K562 (cell line): ENCODE data around the gene HVCN1. TPM values are rescaled to one million over a fixed set of nuclear protein-coding genes. Genes with fewer than 3 reads are reported as not detected.

Experiments
- CCAR2 ChIP-seq: fragments of 200-400 bp; formaldehyde crosslinking; IDR thresholded peaks from 2 replicates; pipeline ENCODE4 v1.6.1; 2017; ENCODE audit warnings: mild to moderate bottlenecking, low read depth, low read length
- CTCF ChIP-seq, 3 experiments: IDR thresholded peaks in 2 of 3; conservative IDR thresholded peaks in 1 of 3; 2 replicates each; pipeline ENCODE4 v1.5.1; 2011 to 2012; ENCODE audit warnings: low read length in 3 of 3, mild to moderate bottlenecking in 3 of 3, control low read depth in 2 of 3, improper control_type of control experiment in 1 of 3, inconsistent platforms in 1 of 3, low read depth in 1 of 3, mixed read lengths in 1 of 3, moderate library complexity in 1 of 3; ENCODE audit not compliant: insufficient read depth in 2 of 3
- DACH1 ChIP-seq: fragments of 450-650 bp; IDR thresholded peaks from 2 replicates; pipeline ENCODE4 v1.6.1; 2018; ENCODE audit not compliant: partially characterized antibody
- ELF4 ChIP-seq: fragments of 450-650 bp; formaldehyde crosslinking; IDR thresholded peaks from 2 replicates; pipeline ENCODE4 v1.4.0; 2022; ENCODE audit warnings: missing genetic modification characterization
- FOXK1 ChIP-seq: sonication (generic); formaldehyde crosslinking; IDR thresholded peaks from 2 replicates; pipeline ENCODE4 v1.8.0; 2022; ENCODE audit warnings: missing genetic modification reagents, mild to moderate bottlenecking, borderline replicate concordance
- GABPA ChIP-seq: fragments of 200-800 bp; sonication (Bioruptor generic); conservative IDR thresholded peaks from 2 replicates; pipeline ENCODE4 v1.6.1; 2016; ENCODE audit warnings: low read depth, missing genetic modification characterization, missing compliant biosample characterization
- GMEB1 ChIP-seq: fragments of 250-450 bp; sonication (Bioruptor Pico); IDR thresholded peaks from 2 replicates; pipeline ENCODE4 v1.4.0; 2020; ENCODE audit warnings: mild to moderate bottlenecking
- KAT7 ChIP-seq: sonication (generic); formaldehyde crosslinking; IDR thresholded peaks from 2 replicates; pipeline ENCODE4 v1.8.0; 2022; ENCODE audit warnings: missing genetic modification reagents, mild to moderate bottlenecking, borderline replicate concordance
- NR4A1 ChIP-seq, 2 experiments: fragments of 250-450 bp in 1 of 2; fragments of 450-650 bp in 1 of 2; sonication (Bioruptor Pico) in 1 of 2; IDR thresholded peaks; 2 replicates each; pipeline versions ENCODE4 v1.4.0 to v1.6.1; 2016 to 2020; ENCODE audit warnings: mild to moderate bottlenecking in 2 of 2, missing compliant biosample characterization in 1 of 2, missing genetic modification characterization in 1 of 2, moderate library complexity in 1 of 2
- PHTF2 ChIP-seq: fragments of 250-450 bp; sonication (Bioruptor Pico); IDR thresholded peaks from 2 replicates; pipeline ENCODE4 v1.5.0; 2021; ENCODE audit warnings: mild to moderate bottlenecking
- PREB ChIP-seq: sonication (generic); formaldehyde crosslinking; IDR thresholded peaks from 2 replicates; pipeline ENCODE4 v1.8.1; 2023; ENCODE audit warnings: mild to moderate bottlenecking, missing genetic modification reagents
- PRMT5 ChIP-seq: sonication (generic); formaldehyde crosslinking; IDR thresholded peaks from 2 replicates; pipeline ENCODE4 v1.5.0; 2020; ENCODE audit warnings: missing genetic modification reagents
- RREB1 ChIP-seq: fragments of 250-450 bp; sonication (Bioruptor Pico); IDR thresholded peaks from 2 replicates; pipeline ENCODE4 v1.4.0; 2020
- TSC22D4 ChIP-seq: fragments of 450-650 bp; IDR thresholded peaks from 2 replicates; pipeline ENCODE4 v1.6.1; 2016; ENCODE audit warnings: missing genetic modification characterization, missing biosample characterization, control low read depth
- ZBTB17 ChIP-seq: fragments of 450-650 bp; formaldehyde crosslinking; IDR thresholded peaks from 2 replicates; pipeline ENCODE4 v1.4.0; 2020; ENCODE audit warnings: mild to moderate bottlenecking
- ZNF282 ChIP-seq: sonication (generic); formaldehyde crosslinking; IDR thresholded peaks from 2 replicates; pipeline ENCODE4 v1.8.1; 2023; ENCODE audit warnings: missing genetic modification reagents
- ZNF830 ChIP-seq: fragments of 250-450 bp; sonication (Bioruptor Pico); IDR thresholded peaks from 2 replicates; pipeline ENCODE4 v1.5.0; 2021; ENCODE audit warnings: mild to moderate bottlenecking
- polyA plus RNA-seq, 8 experiments: library from polyadenylated mRNA; depleted of rRNA in 4 of 8; stranded (reverse) in 5 of 8; unstranded in 3 of 8; fragments of >200 nt; fragmentation: Nextera tagmentation in 2 of 8; fragmentation: Illumina TruSeq in 1 of 8; extraction: Ambion mirVana in 2 of 8; extraction: Trizol in 1 of 8; gene quantifications; 2 replicates each; pipeline versions ENCODE4 v1.2.1 to v1.2.3, GENCODE V29; 2011 to 2014; ENCODE audit warnings: inconsistent platforms in 1 of 8, missing spikeins in 1 of 8
- total RNA-seq, 7 experiments: library from RNA; depleted of rRNA in 6 of 7; stranded (reverse); fragments of >200 nt in 6 of 7; fragmentation: Illumina TruSeq in 2 of 7; extraction: Trizol in 2 of 7; gene quantifications; 2 replicates each; pipeline versions ENCODE4 v1.2.1 to v1.2.3, GENCODE V29; 2011 to 2021; ENCODE audit warnings: low replicate concordance in 1 of 7

HVCN1 gene
- total and polyA plus RNA-seq, 9 of the 15 experiments (the other 6 are each of a cell fraction or from before 2014, with no cell fraction given) = 0.21 to 1.4 (median 0.74) TPM

GRCh38 chr12:110699591-110700445, 10.9 kb upstream of the HVCN1 start (continued):
- no peak for TF ChIP-seq GABPA (tag)
- no peak for TF ChIP-seq PREB (CRISPR knock-in tag)
- no peak for TF ChIP-seq CCAR2
- TF ChIP-seq PHTF2 (CRISPR knock-in tag) = no peak
- no peak for TF ChIP-seq PRMT5 (CRISPR knock-in tag)
- no peak for TF ChIP-seq DACH1
- peak; percentile 20; the same call in 1 of the 2 replicates for TF ChIP-seq GMEB1 (CRISPR knock-in tag)
- TF ChIP-seq ZNF830 = no peak
- TF ChIP-seq CTCF (IDR thresholded peaks at IDR 0.05 in 2 of 3, conservative IDR thresholded peaks at IDR 0.05 in 1 of 3; ENCODE audit: insufficient read depth in 2 of 3, low read depth in 1 of 3, low read length in 3 of 3) = peak in 2 of 3 experiments; percentile 29 to 30; a peak in 1 of 6 replicates
- no peak for TF ChIP-seq TSC22D4 (tag)
- no peak for TF ChIP-seq ZBTB17 (CRISPR knock-in tag)
- TF ChIP-seq KAT7 = no peak
- no peak for TF ChIP-seq ZNF282 (CRISPR knock-in tag)
- TF ChIP-seq FOXK1 (CRISPR knock-in tag) = no peak
- TF ChIP-seq NR4A1 (CRISPR knock-in tag; IDR thresholded peaks at IDR 0.05) = 0 out of 2 replicates have a peak, but pooled peaks have one; percentile 44
- no peak for TF ChIP-seq NR4A1 (tag; IDR thresholded peaks at IDR 0.05)
- peak; percentile 26; the same call in 1 of the 2 replicates for TF ChIP-seq RREB1
- no peak for TF ChIP-seq ELF4 (CRISPR knock-in tag)
